Motor neuron (in vitro differentiated cells): ENCODE measurements around the gene GFRA4. TPM values are rescaled to one million over a fixed set of nuclear protein-coding genes. Genes with fewer than 3 reads are reported as not detected.

Experiments
- ATAC-seq, 8 experiments: fragments of 200-7000 bp; cut with Tn5 transposase; replicated peaks in 6 of 8; 2 replicates each; pipeline ENCODE4 v1.8.0; 2021; ENCODE audit warnings: mild to moderate bottlenecking in 8 of 8, moderate library complexity in 8 of 8
- H3K27ac ChIP-seq, 2 donors: fragments of 250-450 bp; sonication (Bioruptor Pico); 2 replicates each; pipeline ENCODE4 v1.9.0; 2021; ENCODE audit warnings: antibody characterized with exemption in 2 of 2, mild to moderate bottlenecking in 2 of 2, moderate library complexity in 1 of 2
- H3K4me1 ChIP-seq, 2 donors: fragments of 250-450 bp; sonication (Bioruptor Pico); replicated peaks in 1 of 2; 2 replicates each; pipeline ENCODE4 v1.6.1; 2021; ENCODE audit warnings: antibody characterized with exemption in 2 of 2, mild to moderate bottlenecking in 2 of 2, moderate library complexity in 1 of 2
- H3K4me3 ChIP-seq, 5 donors: fragments of 250-450 bp; sonication (Bioruptor Pico); 2 replicates each; pipeline ENCODE4 v1.9.0; 2021; ENCODE audit warnings: antibody characterized with exemption in 5 of 5, mild to moderate bottlenecking in 5 of 5, moderate library complexity in 4 of 5
- WGBS, 10 experiments: fragments of 450-650 bp; shearing (Covaris generic); methylation state at CpG; one replicate each; pipeline ENCODE4 v1.0.0; 2022; 5-methylcytosine and 5-hydroxymethylcytosine counted together
- in situ Hi-C, 9 experiments: fragments of 400-800 bp; cut with MboI; loops; one replicate each; pipeline ENCODE4 v1.15.0; 2021; ENCODE audit warnings: low sequenced_read_pairs in 9 of 9, low pct_unique_long_range_greater_than_20kb in 2 of 9; ENCODE audit not compliant: unreplicated experiment in 9 of 9
- total RNA-seq, 8 experiments: library from RNA; unstranded; fragments of 300-600 nt; gene quantifications; 2 replicates each; pipeline versions ENCODE4 v1.2.3 to v1.2.4, GENCODE V29; 2022

GFRA4 gene
- total RNA-seq, 8 experiments from 2014 or later = 0.14 TPM; not detected in 7

DNA sequence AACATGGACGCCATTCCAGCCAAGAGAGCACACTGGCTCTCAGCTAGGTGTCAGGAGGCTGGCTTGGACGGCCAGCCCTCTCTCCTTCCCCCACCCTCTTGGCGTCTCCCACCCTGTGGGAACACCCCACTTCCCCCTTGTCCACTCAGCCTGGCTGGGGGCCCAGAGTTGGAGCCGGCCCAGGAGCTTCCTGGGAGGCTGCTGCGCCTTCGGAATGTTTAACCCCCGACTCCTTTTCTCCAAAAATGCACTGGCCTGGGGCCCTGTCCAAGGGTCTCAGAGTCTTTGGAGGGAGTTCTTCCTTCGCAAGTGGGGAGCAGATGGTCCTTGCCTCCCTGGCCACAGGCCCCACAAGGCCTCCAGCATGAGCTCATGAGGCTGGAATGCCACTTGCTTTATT, 14.5 kb upstream of the GFRA4 start:
- no peak overlapping the region for H3K4me3 ChIP-seq
- no peak for ATAC-seq
- peaks cover 3 to 11% of the 10 kb centered on the region in 2 donors for H3K4me1 ChIP-seq
- WGBS, 10 experiments = 100% methylated on average over 1 to 3 of the region's 8 CpGs; no CpG with 5 or more reads in 8 of the 10 experiments
- in situ Hi-C loops = no loop called here
- H3K27ac ChIP-seq = no peak overlapping the region

DNA sequence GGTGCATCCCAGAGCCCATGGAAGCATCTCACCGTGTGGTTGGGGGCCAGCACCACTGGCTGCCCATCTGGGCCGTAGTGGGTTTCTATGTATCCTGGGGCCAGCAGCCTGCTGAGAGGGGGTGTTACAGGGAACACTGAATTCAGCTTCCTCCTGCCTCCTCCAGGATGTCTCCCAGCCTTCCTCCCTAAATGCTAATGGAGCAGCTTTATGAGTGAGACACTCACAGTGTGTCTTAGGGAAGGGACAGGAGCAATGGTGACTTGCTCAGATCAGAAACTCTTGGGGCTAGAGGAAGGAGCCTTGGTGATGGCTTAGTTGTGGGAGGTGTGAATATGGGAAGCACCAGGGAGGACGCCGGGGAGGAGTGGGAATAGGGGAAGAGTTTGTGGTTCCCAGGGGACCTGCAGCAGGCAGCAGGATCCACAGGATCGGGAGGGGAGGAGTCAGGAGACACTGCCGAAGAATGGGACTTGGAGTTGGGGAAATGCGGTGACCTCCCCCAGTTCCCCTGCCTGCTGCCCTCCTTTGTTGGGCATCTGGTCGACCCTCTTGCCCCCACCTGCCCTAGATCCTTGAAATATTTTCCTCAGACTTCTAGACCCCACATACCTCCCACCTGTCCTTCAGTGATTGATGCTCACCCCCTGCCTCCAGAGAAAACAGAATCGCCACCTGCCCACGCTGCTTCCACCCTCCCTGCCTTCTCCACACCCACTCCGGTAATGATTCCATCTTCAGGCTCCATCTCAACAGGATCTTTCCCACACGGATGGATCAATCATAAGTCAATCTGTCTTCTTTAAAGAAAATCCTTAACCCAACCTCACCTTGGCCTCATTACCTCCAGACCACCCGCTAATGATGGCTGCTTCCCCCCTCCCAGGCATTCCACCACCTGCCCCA, 12.0 kb upstream of the GFRA4 start:
- WGBS, 10 experiments = 0 to 75% (median 27%) methylated on average over 1 to 3 of the region's 13 CpGs; no CpG with 5 or more reads in 3 of the 10 experiments
- no peak overlapping the region for H3K4me3 ChIP-seq
- in situ Hi-C loops = no loop called here
- ATAC-seq = no peak
- peaks cover 3 to 4% of the 10 kb centered on the region in 2 donors for H3K4me1 ChIP-seq
- no peak overlapping the region for H3K27ac ChIP-seq

DNA sequence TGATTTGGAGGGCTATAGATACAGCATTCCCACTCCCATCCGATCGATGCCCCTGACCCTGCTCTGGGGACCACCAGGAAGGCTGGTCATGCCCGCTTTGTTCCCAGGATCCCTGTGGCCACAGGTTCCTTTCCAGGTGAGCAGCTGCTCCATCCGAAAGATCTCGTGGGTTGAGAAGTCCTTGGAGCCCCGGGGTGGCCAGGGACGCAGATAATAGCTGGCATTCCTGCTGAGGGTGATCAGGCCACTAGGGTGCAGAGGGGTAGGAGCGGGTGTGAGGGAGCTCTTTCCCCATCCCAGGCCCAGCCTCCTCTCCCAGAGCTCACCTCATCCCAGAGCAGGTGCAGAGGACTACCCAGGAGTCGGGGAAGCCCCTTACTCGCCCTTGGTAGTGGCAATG, 11.2 kb upstream of the GFRA4 start:
- no peak for ATAC-seq

DNA sequence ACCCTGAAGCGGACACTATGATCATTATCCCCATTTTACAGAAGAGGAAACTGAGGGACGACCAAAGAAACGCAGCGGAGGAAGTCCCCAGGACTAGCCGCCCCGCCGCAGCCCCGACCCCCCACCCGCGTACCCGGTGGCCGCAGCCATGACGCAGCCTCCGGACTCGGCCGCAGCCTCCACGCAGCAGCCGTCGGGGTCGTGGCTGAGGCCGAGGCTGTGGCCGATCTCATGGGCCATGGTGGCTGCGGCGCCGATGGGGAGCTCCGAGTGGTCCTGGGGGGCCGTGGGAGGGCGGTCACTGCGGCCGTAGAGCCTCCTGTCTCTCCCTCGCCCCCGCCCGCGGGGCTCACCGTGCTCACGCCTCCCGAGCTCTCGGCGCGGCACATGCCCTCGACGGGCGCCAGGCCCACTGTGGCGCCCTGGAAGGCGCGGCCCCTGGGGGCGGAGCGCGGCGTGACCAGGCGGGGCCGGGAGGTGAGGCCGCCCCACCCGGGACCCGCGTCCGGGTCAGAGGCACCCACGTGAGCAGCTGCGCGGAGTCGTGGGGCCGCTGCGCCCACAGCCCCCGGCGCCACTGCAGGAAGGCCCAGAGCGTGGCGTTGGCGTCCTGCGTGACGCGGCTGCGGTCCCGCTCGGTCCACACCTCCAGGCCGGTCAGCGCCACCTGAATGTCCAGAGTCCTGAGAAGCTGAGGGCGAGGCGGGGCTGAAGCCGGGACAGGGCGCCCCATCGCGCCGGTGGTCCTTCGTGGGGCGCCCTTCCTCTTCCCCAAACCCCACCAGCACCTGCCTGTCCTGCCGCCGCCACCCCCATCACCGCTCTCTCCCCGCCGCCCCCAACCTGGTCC, 10.2 kb upstream of the GFRA4 start:
- no peak overlapping the region for H3K4me3 ChIP-seq
- in situ Hi-C loops = no loop called here
- no peak overlapping the region for H3K27ac ChIP-seq
- WGBS, 10 experiments = 88 to 96% (median 92%) methylated on average over 4 to 12 of the region's 90 CpGs; no CpG with 5 or more reads in 6 of the 10 experiments
- peaks cover 3 to 4% of the 10 kb centered on the region in 2 donors for H3K4me1 ChIP-seq
- no peak for ATAC-seq

More for the DNA sequence above, 11.2 kb upstream of the GFRA4 start:
- 33 to 80% (median 73%) methylated on average over 2 to 6 of the region's 10 CpGs; no CpG with 5 or more reads in 5 of the 10 experiments for WGBS, 10 experiments
- Histone ChIP-seq H3K4me1 (peaks cover 3 to 4% of the 10 kb centered on the region in 2 donors), H3K4me3 (no peak overlapping the region), H3K27ac (no peak overlapping the region)
- in situ Hi-C loops = no loop called here

DNA sequence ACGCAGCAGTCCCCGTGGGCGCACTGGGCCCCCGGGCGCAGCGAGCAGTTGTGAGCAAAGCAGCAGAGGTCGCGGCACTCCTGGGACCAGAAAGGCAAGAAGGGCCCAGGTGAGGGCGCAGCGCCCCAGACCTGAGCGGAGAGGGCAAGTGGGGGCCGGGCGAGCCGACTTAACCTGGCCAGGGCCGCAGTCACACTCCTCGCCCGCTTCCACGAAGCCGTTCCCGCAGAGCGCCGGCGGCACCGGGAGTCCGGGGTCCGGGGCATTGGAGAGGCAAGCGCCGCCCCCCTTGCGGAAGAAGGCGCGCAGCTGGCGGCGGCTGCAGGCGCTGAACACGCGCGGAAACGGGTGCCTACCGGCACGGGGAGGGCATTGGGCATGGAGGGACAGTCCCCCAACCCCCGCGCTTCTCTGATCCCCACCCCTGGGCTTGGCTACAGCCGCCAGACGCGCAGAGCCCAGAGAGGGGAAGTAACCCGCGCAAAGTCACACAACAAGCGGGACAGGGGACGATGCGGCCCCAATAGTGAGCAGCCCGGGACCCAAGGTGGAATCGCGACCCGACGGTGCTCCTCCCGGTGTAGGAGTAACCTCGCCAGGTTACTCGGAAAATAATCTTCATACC, 9.5 kb upstream of the GFRA4 start:
- Histone ChIP-seq H3K4me1 (peaks cover 3 to 4% of the 10 kb centered on the region in 2 donors), H3K4me3 (no peak overlapping the region), H3K27ac (no peak overlapping the region)
- no peak for ATAC-seq
- in situ Hi-C loops = no loop called here
- WGBS, 10 experiments = 10 to 85% (median 23%) methylated on average over 4 to 14 of the region's 58 CpGs; no CpG with 5 or more reads in 5 of the 10 experiments

DNA sequence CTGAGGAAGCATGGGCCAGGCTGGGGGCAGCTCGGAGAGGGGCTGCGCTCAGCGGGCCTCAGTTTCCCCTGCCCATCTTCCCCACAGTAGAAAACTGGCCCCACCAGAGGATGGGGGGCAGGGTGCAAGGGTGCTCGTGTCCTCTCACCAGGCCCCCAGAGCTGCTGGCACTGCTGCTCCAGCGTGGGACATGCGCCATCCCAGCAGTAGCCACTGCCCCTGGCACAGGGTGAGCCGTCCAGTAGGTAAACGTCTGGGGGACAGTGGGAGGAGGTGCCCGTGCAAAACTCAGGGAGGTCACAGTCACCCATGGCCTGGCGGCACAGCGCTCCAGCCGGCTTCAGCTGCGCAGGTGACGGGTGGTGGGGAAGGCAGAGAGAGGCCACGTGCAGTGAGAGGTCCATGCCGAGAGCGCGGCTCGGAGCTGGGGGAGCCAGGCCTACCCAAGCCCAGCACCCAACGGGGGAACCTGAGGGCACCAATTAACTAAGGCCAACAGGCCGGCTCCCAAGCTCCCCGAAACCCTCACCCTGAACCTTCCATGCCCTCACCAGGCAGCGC, 8.9 kb upstream of the GFRA4 start:
- H3K4me3 ChIP-seq = no peak overlapping the region
- in situ Hi-C loops = no loop called here
- H3K4me1 ChIP-seq = peaks cover 3 to 4% of the 10 kb centered on the region in 2 donors
- ATAC-seq = no peak
- WGBS, 10 experiments = 20 to 96% (median 63%) methylated on average over 1 to 6 of the region's 23 CpGs; no CpG with 5 or more reads in 5 of the 10 experiments
- H3K27ac ChIP-seq = no peak overlapping the region

DNA sequence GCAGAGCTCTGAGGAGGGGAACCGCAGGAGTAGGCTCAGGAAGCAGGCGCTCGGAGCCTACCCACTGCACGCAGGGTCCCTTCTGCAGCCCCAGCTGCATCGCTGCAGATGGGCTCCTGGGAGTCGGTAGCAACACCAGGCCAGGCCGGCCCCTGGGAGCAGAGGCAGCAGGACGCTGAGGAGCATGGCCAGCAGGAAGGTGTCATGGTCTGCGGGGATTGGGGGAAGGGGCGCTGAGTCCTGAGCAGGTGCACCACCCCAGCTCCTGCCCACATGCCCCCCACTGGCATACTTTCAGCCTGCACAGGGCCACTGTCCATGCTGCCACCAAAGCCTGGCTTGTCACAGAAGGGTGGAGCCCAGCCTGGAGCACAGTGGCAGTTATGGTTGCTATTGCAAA, 7.7 kb upstream of the GFRA4 start:
- in situ Hi-C loops = no loop called here
- no peaks in the 10 kb centered on the region for H3K4me1 ChIP-seq
- ATAC-seq = peak in 2 of 8 experiments; percentile 14 to 15
- H3K27ac ChIP-seq = no peak overlapping the region
- no peak overlapping the region for H3K4me3 ChIP-seq
- 56 to 93% (median 81%) methylated on average over 2 to 7 of the region's 10 CpGs; no CpG with 5 or more reads in 6 of the 10 experiments for WGBS, 10 experiments

DNA sequence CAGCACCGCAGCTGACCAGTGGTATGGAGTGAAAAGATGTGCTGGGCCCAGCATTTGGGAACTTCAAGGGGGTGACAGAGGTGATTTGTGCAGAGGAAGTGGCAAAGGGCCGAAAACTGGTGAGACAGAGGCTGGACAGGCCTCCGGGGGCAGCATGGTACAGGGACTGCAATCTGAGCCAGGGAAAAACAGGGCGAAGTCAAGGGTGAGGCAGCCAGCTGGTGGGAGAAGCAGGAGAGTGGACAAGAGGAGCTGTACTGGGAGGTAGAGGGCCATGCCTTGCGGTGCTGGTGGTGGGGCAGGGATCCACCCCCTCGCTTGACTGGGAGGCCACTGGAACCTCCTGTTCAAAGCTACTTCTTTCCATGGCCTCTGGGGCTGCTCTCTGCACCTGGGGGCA, 7.3 kb upstream of the GFRA4 start:
- ATAC-seq = peak in 6 of 8 experiments; percentile 22 to 66 (median 60)
- Histone ChIP-seq H3K4me3 (no peak overlapping the region), H3K4me1 (no peaks in the 10 kb centered on the region), H3K27ac (no peak overlapping the region)
- in situ Hi-C loops = no loop called here
- WGBS, 10 experiments = 41 to 80% (median 55%) methylated on average over 1 to 5 of the region's 6 CpGs; no CpG with 5 or more reads in 3 of the 10 experiments

DNA sequence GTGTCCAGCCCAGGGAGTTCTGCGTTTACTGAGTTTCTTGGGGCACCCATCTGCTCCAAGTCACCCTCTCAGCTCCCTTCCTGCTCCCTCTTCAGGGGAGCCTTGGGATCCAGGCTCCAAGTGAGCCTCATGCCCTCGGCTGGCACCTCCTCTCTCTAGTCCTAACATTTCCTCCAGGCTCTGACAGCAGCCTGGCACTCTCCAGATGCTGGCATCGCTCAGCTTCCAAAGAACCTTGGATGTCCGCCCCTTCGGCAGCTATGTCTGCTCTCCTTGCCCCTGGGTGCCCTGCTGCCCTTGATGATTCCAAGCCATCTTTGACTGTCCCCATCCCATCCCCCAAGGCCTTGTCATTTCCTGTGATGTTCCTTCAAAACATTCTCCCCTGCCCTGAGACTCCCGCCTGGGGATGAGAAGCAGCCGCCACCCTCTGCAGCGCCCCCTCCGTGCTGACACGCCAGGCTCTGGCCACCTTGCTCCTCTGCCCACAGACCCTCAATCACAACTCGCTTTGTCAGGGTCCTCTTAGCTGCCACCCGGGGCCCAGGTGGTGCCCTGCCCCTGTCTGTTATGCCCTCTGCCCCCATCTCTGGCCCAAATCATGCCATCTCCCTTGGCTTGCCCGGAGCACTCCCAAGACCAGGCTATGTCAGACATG, 6.6 kb upstream of the GFRA4 start:
- in situ Hi-C loops = no loop called here
- no peaks in the 10 kb centered on the region for H3K4me1 ChIP-seq
- no peak for ATAC-seq
- H3K4me3 ChIP-seq = no peak overlapping the region
- no peak overlapping the region for H3K27ac ChIP-seq
- whole genome bisulfite sequencing, 10 experiments = 57 to 80% (median 66%) methylated on average over 1 to 7 of the region's 13 CpGs; no CpG with 5 or more reads in 7 of the 10 experiments

DNA sequence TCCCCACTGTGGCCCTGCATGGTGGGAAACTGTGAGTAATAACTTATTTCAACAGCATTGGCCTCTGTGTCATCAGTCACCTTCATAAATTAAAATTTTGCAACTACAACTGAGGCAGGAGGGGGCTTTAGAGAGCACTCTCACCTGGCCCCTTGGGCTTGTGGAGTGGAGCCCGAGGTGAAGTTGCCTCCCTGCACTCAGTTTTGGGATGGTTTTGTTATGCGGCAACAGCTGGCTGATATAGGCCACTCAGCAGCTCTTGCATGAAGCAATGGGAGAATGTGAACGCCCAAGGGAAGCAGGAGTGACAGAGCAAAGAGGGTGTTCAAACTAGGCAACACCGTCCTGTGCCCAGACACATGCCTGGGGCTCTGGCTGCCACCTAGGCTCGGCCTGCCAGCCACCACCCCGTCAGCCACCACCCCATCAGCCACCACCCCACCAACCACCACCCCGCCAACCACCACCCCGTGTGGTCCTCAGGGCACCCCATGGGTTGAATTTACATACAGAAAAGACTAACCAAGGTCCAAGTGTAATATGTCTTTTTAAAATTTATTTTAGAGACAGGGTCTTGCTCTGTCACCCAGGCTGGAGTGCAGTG, 4.3 kb upstream of the GFRA4 start:
- ATAC-seq = peak in 1 of 8 experiments; percentile 5
- in situ Hi-C loops = no loop called here

DNA sequence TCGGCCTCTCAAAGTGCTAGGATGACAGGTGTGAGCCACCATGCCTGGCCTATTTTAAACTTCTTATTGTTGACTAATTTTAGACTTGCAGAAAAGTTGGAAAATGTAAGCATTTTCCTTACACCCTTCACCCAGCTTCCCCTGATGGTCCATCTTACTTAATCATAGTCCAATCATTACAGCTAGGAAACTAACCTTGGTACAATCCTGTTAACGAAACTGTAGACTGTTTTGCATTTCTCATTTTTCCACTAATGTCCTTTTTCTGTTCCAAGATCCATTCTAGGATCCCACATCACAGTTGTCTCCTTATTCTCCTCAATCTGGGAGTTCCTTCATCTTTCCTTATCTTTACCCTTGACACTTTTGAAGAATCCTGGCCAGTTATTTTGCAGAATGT, 659 bp upstream of the GFRA4 start:
- no peak for ATAC-seq
- WGBS, 10 experiments = 27 to 96% (median 71%) methylated on average over 1 to 2 of the region's 2 CpGs; no CpG with 5 or more reads in 3 of the 10 experiments
- Histone ChIP-seq H3K4me1 (peaks cover 4 to 5% of the 10 kb centered on the region in 2 donors), H3K27ac (no peak overlapping the region), H3K4me3 (no peak overlapping the region)
- in situ Hi-C loops = no loop called here

More for the DNA sequence above, 4.3 kb upstream of the GFRA4 start:
- WGBS, 10 experiments = 83 to 100% (median 95%) methylated on average over 1 to 2 of the region's 8 CpGs; no CpG with 5 or more reads in 6 of the 10 experiments
- no peak overlapping the region for H3K27ac ChIP-seq
- H3K4me1 ChIP-seq = no peaks in the 10 kb centered on the region
- H3K4me3 ChIP-seq = no peak overlapping the region
